GM08714 (cell line): Measurements from ENCODE around the gene UGT3A2.
"Not testable (repeated sequence)": the region's sequence is repeated elsewhere in the genome, so short reads cannot be mapped to it uniquely, and the experiment has no call there.

Experiments used
- H3K4me3 ChIP-seq: fragments of 200-500 bp; sonication (Bioruptor generic); 2 replicates; pipeline ENCODE4 v1.5.1; 2014; ENCODE audit warnings: mild to moderate bottlenecking, low read length, inconsistent platforms
- ZNF274 ChIP-seq: IDR thresholded peaks from 2 replicates; pipeline ENCODE4 v1.6.1; 2012; ENCODE audit warnings: mild to moderate bottlenecking, low read depth, low read length

UGT3A2 gene

DNA sequence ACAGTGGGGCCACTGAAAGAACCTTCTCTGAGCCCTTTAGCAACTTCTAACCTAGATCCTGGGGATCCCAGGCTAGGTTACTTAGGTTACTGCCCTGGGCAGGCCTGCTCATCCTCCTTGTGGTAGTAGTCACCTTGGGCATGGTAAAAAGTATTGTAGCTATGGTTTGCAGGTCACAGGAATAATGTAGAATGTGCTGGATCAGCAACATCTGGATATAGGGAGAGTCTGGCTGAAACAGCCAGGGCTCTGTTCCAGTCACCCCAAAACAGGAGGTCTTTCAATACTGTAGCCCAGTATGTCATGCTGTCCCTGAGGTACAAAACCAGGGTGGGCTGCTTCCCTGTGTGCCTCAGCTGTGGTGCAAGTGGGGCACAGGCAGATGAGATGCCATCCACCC lies 33.6 kb downstream of the UGT3A2 start:
- TF ChIP-seq ZNF274, result no peak
- no peak overlapping the region for H3K4me3 ChIP-seq

DNA sequence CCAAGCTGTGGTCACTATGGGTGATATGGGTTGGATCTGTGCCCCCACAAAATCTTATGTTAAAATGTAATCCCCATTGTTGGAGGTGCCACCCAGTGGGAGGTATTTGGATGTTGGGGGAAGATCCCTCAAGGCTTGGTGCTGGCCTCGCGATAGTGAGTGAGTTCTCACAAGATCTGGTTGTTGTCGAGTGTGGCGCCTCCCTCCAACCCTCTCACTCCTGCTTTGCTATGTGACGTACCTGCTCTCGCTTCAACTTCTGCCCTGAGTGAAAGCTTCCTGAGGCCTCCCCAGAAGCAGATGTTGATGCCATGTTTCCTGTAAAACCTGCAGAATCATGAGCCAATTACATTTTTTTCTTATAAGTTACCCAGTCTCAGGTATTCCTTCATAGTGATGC lies 35.5 kb downstream of the UGT3A2 start:
- no peak for TF ChIP-seq ZNF274
- no peak overlapping the region for H3K4me3 ChIP-seq

DNA sequence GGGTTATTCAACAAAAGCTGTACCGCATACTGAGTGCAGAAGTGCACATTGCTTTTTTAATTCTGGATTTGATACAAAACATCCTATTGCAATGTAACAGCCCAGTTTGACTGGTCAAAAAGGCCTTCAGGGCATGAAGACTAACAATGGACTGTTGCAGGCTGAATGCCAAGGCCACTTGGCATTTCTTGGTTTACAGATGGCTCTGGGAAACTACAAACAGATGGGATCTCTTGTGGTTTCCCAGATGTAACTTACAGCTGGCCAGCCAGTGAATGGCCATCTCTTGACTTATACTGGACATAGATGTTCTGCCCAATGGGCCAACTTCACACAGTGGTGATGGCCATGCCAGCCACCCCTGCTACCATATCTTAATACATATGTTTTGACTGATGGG lies 36.8 kb downstream of the UGT3A2 start:
- TF ChIP-seq ZNF274, result no peak
- H3K4me3 ChIP-seq, result no peak overlapping the region

DNA sequence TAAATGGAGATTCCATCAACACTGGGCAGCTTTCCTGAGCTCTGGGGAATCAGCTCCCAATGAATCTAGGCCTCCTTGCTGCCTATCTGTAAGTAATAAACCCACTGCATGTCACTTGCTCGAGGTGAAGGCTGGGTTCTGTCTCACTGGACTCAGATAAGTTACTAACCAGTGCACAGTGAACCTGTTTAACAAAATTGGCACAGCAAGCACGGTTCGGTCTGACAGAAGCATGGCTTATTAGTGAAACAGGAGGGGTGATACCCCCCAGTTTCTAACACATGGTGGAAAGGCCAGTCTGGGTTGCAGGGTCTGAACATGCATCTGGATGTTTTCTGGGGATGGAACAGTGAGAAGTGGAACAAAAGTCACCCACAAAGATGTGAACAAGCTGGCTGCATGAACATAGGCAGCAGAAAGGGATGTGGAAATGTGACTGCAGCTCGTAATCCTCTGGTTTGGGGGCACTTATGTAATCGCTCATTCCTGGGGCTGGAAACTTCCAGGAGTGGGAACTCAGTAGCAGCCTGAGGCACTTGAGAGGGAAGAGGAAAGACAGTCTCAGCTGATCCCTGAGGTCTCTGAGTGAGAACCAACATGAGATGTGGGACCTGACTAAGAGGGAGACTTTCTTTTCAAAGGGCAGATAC lies 37.7 kb downstream of the UGT3A2 start:
- no peak overlapping the region for H3K4me3 ChIP-seq
- no peak for TF ChIP-seq ZNF274

DNA sequence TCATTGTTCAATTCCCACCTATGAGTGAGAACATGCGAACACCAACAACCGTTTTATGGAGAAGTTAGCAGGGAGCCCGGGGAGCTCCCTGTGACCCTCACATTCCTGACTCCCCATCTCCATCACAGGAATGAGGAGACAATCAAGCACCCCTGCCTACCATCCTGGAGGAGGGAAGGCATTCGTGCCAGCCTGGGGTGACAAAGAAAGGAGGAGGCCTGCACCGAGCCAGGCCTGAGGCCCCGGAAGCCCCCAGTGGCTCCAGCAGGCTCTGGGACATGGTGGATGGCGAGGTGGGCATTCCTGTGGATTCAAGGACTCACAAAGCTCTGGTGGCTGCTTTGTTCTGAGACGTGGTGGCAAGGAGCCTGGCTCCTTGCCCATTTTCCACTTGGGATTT lies 39.0 kb downstream of the UGT3A2 start:
- TF ChIP-seq ZNF274, result no peak
- no peak overlapping the region for H3K4me3 ChIP-seq

DNA sequence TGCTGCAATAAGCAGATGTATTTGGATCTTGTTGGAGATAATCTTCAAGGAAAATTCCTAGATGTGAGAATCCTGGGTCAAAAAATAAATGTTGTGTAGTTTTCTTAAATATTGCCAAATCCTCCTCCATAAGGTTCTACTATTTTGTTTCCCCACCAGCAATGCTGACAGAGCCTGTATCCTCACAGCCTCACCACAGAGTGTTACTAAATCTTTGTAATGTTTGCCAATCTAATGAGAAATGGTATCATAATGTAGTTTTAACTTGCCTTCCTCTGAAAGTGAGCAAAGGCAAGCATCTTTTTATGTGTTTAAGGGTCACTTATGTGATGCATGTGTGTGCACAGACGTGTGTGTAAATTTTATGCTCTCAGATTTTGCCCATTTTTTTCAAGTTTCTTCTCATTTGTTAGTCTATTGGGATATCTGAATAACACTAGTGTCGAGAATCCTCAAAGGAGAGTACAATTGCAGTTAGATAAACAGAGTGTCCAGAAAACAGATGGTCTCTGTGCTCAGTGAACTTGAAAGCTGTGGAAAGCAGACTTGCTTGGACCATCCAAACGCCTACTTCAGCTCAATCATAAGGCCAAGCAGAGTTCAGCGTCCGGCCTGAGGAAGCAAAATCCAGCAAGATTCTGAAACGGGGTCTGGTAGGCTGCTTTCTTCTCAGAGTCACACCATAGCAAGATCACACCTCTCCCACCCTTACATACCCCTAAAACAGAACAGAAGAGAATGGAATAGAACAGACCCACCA lies 39.8 kb downstream of the UGT3A2 start:
- no peak overlapping the region for H3K4me3 ChIP-seq
- TF ChIP-seq ZNF274, result no peak

DNA sequence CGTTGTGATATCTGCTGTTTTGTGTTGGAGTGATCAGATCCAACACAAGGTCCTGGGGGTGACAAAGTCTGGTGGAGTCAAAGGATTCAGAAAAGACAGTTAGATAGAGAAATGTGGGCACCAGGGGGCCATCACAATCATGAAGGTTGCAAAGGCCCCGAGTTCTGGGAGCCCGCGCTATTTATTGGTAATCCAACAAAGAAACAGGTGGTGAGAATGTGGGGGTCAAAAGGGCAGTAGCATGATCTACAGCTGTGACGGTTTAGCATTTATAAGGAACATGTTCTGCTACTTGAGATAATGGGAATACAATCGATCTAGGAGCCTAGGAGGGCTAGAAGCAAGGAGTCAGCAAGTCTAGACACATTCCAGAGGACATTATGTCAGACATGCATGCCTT lies 44.4 kb downstream of the UGT3A2 start:
- H3K4me3 ChIP-seq, result not testable (repeated sequence)

DNA sequence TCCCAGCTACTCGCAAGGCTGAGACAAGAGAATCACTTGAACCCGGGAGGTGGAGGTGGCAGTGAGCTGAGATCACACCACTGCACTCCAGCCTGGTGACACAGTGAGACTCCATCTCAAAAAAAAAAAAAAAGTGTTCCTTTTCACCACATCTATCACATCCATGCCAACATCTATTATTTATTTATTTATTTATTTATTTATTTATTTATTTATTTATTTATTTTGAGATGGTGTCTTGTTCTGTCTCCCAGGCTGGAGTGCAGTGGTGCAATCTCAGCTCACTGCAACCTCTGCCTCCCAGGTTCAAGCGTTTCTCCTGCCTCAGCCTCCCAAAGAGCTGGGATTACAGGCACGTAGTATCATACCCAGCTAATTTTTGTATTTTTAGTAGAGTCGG lies 47.1 kb downstream of the UGT3A2 start:
- not testable (repeated sequence) for H3K4me3 ChIP-seq

DNA sequence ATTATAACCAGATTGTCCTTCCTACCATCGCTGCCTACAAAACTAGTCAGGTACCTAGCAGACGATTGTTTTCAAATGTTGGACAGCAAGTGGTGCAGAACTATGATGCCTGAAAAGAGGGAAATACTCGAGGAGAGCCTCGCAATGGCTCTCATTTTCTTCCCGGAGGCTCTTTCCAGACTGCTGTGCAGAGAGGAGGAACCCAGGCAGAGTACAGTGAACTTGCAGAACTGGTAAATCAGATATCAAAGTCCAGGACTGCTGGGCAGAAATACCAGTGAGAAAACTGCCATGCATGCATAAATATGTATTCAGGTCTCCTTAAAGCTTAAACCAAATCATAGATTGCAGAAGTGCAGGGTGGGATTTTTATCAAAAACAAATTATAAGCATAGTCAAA lies 49.1 kb downstream of the UGT3A2 start:
- TF ChIP-seq ZNF274, result no peak
- no peak overlapping the region for H3K4me3 ChIP-seq

DNA sequence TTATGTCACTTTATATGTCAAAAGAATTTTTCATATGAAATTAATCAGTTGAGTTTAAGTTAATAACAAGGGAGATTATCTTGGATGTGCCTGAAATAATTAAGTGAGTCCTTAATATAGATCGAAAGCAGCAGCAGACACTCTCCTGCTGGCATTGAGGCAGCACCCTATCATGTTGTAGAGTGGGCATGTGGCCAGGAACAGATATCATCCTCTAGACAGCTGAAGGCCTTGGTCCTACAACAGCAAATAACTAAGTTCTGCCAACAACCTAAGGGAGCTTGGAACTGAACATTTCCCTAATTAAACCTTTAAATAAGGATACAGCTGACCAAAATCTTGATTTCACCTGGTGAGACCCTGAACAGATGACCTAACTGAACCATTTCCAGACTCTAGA lies 49.7 kb downstream of the UGT3A2 start:
- TF ChIP-seq ZNF274, result no peak

DNA sequence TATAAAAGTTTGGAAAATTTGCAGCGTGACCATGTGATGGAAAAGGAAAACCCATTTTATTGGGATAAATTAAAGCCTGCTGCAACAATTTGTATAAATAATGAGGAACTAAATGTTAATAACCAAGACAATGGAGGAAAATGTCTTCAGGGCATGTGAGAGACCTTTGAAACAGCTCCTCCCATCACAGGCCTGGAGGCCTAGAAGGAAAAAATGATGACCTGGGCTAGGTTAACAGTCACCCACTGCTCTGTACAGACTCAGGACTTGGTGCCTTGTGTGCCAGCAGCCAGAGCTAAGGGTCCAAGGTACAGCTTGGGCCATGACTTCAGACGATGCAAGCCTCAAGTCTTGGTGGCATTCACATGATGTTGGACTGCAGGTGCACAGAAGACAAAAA lies 53.5 kb downstream of the UGT3A2 start:
- no peak for TF ChIP-seq ZNF274
- no peak overlapping the region for H3K4me3 ChIP-seq

More for the DNA sequence above, 49.7 kb downstream of the UGT3A2 start:
- H3K4me3 ChIP-seq, result no peak overlapping the region

DNA sequence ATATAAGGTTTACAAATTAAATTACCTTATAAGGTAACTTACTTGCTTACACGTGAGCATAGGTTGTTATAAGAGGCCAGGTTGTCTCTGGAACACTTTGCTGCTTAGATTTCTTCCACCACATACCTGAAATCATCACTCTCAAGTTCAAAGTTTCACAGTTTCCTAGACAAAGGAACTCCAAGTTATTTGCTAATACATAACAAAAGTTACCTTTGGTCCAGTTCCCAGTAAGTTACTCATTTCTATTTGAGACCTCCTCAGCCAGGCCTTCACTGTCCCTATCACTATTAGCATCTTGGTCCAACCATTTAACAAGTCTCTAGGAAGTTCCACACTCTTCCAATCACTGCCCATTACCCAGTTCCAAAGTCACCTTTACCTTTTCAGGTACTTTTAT lies 57.0 kb downstream of the UGT3A2 start:
- H3K4me3 ChIP-seq, result no peak overlapping the region
- TF ChIP-seq ZNF274, result no peak

DNA sequence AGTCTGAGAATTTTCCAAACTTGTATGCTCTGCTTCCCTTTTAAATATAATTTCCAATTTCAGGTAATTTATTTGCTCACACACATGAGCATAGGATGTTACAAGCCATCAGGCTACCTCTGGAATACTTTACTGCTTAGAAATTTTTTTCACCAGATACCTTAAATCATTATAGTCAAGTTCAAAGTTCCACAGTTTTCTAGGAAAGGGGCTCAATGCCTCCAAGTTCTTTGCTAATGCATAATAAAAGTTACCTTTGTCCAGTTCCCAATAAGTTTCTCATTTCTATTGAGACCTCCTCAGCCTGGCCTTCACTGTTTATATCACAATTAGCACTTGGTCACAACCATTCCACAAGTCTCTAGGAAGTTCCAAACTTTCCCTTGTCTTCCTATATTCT lies 59.3 kb downstream of the UGT3A2 start:
- no peak overlapping the region for H3K4me3 ChIP-seq
- no peak for TF ChIP-seq ZNF274

DNA sequence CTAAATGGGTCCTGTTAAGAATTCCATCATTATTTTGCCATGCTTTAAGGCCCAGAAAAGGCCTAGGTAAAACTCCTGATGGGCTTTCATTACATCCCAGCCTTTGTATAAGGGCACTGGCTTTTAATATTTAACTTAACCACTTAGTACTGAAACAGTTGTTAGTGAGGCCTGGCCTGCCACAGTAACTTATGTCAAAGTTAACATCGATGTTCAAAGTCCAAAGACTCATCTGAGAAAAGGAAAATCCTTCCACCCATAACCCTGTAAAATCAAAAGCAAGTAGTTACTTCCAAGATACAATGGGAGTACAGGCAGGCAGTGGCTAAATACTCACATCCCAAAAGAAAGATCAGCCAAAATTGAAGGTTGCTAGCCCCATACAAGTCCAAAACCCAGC lies 60.5 kb downstream of the UGT3A2 start:
- no peak for TF ChIP-seq ZNF274

DNA sequence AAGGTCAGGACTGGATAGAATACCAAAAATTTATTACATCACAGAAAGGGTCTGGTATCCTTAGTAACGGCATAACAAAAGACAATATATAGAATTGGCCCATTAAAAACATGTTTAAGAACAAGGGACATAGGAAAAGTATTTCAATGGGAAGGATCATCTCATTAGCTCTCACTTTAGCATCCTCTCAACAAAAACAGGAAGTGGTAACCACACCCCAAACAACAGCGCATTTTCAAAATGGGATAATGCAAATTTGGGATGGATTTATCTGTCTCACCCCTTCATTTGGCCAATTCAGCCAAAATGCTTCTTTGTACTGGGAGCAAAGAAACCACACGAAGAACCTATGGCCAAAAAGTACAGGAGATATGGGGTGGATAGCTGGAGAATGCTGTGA lies 65.7 kb downstream of the UGT3A2 start:
- no peak overlapping the region for H3K4me3 ChIP-seq

More for the DNA sequence above, 60.5 kb downstream of the UGT3A2 start:
- no peak overlapping the region for H3K4me3 ChIP-seq

DNA sequence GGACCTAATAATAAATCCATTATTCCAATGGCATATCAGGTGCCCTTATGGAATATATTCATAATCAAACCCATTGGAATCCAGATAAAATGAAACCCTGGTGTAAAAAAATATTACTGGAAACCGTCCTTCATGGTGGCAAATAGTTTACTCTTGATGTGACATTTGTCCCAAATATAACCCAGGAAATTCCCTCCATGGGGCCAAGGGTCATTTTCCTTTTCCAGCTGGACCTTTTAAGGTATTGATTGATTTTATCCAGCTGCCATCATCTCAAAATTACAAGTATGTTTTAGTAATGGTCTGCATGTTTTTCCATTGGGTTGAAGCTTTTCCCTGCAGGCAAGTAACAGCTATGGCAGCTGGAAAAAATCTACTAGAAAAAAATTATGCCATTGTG lies 67.1 kb downstream of the UGT3A2 start:
- TF ChIP-seq ZNF274, result no peak
- H3K4me3 ChIP-seq, result no peak overlapping the region

More for the DNA sequence above, 65.7 kb downstream of the UGT3A2 start:
- no peak for TF ChIP-seq ZNF274
